ENCODE results near the gene DLGAP4. TPM values are rescaled to one million over a fixed set of nuclear protein-coding genes. Genes with fewer than 3 reads are reported as not detected.

Gene DLGAP4
- total and polyA plus RNA-seq, 9 of the 15 experiments (the other 6 are each of a cell fraction or from before 2014, with no cell fraction given) = 0.31 to 34.1 (median 4.5) TPM

DNA sequence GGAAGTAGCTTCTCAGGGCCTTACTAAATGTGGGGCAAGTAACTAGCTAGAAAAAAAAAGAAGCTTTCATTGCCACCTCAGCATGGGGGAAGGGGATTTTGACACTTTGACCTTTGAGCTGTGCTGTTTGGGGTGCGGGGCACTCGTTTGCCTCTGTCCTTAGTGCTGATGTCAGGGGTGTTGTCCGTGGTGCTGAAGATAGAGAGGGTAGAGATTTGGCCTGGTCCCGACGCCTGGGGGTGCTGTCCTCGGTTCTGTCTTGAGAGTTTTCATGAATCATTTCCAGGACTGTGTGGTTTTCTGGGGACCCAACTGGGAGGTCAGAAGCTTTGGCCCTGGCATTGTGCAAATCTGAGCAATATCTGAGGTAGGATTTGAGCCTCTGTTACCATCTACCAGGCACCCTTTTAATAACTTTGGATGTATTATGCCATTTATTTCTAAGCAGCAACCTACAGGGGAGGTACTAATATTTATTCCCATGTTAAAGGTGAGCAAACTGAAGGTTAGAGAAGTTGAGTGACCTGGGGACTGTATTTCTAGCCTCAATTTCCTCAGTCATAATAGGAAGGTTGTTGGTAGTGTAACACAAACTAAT lies 78.0 kb downstream of the DLGAP4 start (continued):
- TF ChIP-seq, protein P1, sequence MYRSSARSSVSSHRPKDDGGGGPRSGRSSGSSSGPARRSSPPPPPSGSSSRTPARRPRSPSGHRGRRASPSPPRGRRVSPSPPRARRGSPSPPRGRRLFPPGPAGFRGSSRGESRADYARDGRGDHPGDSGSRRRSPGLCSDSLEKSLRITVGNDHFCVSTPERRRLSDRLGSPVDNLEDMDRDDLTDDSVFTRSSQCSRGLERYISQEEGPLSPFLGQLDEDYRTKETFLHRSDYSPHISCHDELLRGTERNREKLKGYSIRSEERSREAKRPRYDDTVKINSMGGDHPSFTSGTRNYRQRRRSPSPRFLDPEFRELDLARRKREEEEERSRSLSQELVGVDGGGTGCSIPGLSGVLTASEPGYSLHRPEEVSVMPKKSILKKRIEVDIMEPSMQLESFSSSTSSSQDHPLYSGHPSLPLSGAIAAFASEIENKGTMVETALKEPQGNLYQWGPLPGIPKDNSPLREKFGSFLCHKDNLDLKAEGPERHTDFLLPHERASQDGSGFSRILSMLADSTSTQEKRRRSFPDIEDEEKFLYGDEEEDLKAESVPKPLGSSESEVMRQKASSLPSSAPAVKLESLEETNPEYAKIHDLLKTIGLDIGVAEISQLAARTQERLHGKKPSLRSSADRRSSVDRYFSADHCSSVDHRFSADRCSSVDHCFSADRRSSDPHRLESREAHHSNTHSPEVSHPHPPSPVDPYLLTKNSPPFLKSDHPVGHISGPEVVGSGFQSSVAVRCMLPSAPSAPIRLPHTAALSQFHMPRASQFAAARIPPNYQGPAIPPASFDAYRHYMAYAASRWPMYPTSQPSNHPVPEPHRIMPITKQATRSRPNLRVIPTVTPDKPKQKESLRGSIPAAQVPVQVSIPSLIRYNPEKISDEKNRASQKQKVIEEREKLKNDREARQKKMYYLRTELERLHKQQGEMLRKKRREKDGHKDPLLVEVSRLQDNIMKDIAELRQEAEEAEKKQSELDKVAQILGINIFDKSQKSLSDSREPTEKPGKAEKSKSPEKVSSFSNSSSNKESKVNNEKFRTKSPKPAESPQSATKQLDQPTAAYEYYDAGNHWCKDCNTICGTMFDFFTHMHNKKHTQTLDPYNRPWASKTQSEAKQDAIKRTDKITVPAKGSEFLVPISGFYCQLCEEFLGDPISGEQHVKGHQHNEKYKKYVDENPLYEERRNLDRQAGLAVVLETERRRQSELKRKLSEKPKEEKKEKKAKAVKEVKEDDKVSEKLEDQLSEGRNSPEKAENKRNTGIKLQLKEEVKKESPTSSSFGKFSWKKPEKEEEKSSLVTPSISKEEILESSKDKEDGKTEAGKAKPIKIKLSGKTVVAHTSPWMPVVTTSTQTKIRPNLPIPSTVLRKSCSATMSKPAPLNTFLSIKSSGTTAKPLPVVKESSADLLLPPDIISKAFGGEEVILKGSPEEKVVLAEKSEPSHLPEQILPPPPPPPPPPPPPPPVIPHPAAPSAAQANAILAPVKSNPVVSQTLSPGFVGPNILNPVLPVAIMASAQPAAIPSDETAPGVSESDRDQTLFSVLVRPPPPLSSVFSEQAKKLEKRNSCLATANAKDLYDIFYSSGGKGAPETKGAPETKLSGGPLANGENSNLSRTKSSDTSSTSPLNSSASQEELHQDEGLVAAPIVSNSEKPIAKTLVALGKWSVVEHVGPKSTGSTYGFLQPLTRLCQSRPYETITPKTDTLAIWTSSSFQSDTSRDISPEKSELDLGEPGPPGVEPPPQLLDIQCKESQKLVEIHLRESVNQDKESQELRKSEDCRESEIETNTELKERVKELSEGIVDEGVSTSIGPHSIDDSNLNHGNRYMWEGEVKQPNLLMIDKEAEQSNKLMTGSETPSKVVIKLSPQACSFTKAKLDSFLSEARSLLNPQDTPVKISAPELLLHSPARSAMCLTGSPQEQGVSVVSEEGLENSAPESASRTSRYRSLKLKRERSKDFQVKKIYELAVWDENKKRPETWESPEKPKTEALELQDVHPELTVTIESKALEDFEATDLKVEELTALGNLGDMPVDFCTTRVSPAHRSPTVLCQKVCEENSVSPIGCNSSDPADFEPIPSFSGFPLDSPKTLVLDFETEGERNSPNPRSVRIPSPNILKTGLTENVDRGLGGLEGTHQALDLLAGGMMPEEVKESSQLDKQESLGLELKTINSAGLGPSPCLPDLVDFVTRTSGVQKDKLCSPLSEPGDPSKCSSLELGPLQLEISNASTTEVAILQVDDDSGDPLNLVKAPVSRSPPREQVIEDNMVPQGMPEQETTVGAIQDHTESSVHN (IDR thresholded peaks at IDR 0.05; ENCODE audit: borderline replicate concordance in 1 of 2, low read depth in 1 of 2) = no peak
- TF ChIP-seq CEBPB (tag; IDR thresholded peaks at IDR 0.05) (no peak), ILK (tag; IDR thresholded peaks at IDR 0.05; ENCODE audit: borderline replicate concordance, low read depth) (no peak), CBX1 (IDR thresholded peaks at IDR 0.05; ENCODE audit: low read depth) (no peak), PHTF2 (CRISPR knock-in tag; IDR thresholded peaks at IDR 0.05) (no peak), TGIF2 (CRISPR knock-in tag; IDR thresholded peaks at IDR 0.05) (peak; percentile 98), POLR3G (IDR thresholded peaks at IDR 0.05; ENCODE audit: extremely low read depth, insufficient read length, insufficient replicate concordance) (no peak), ZNF586 (CRISPR knock-in tag; conservative IDR thresholded peaks at IDR 0.05) (no peak), ZFP36 (IDR thresholded peaks at IDR 0.05; ENCODE audit: low read depth, low read length, partially characterized antibody) (no peak), GATAD2B (IDR thresholded peaks at IDR 0.05; ENCODE audit: borderline replicate concordance) (no peak), E2F3 (CRISPR knock-in tag; IDR thresholded peaks at IDR 0.05) (no peak), ZNF408 (CRISPR knock-in tag; IDR thresholded peaks at IDR 0.05; ENCODE audit: low read depth) (no peak), PHF21A (IDR thresholded peaks at IDR 0.05; ENCODE audit: borderline replicate concordance, low read depth) (no peak), GABPB1 (CRISPR knock-in tag; IDR thresholded peaks at IDR 0.05) (peak; percentile 91), CBFA2T3 (IDR thresholded peaks at IDR 0.05) (no peak), TBP (optimal IDR thresholded peaks at IDR 0.05; ENCODE audit: low read depth, low read length) (no peak), ZFP1 (CRISPR knock-in tag; IDR thresholded peaks at IDR 0.05) (no peak)
- TF ChIP-seq, protein P2, sequence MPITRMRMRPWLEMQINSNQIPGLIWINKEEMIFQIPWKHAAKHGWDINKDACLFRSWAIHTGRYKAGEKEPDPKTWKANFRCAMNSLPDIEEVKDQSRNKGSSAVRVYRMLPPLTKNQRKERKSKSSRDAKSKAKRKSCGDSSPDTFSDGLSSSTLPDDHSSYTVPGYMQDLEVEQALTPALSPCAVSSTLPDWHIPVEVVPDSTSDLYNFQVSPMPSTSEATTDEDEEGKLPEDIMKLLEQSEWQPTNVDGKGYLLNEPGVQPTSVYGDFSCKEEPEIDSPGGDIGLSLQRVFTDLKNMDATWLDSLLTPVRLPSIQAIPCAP (CRISPR knock-in tag; IDR thresholded peaks at IDR 0.05; ENCODE audit: borderline replicate concordance) = peak; percentile 96; the same call in 1 of the 2 replicates
- TF ChIP-seq, protein P3, sequence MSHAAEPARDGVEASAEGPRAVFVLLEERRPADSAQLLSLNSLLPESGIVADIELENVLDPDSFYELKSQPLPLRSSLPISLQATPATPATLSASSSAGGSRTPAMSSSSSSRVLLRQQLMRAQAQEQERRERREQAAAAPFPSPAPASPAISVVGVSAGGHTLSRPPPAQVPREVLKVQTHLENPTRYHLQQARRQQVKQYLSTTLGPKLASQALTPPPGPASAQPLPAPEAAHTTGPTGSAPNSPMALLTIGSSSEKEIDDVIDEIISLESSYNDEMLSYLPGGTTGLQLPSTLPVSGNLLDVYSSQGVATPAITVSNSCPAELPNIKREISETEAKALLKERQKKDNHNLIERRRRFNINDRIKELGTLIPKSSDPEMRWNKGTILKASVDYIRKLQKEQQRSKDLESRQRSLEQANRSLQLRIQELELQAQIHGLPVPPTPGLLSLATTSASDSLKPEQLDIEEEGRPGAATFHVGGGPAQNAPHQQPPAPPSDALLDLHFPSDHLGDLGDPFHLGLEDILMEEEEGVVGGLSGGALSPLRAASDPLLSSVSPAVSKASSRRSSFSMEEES (CRISPR knock-in tag; IDR thresholded peaks at IDR 0.05) = no peak

All from K562 (cell line).